ENCODE measurements around the gene GLRA3.
"Not testable (repeated sequence)": the region's sequence is repeated elsewhere in the genome, so short reads cannot be mapped to it uniquely, and the experiment has no call there.

The GLRA3 gene

GRCh38 chr4:174714393-174715211, 114.4 kb downstream of the GLRA3 start:
- DNase-seq (ENCODE audit: low read depth in 3 of 3, low spot score in 1 of 3), result no peak

- no peak for DNase-seq (ENCODE audit: low read depth in 3 of 3, low spot score in 1 of 3)
Observed at GRCh38 chr4:174713821-174714220, 115.2 kb downstream of the GLRA3 start.

- DNase-seq (ENCODE audit: low read depth in 3 of 3, low spot score in 1 of 3), result no peak
Observed at GRCh38 chr4:174713181-174713580, 115.9 kb downstream of the GLRA3 start.

GRCh38 chr4:174709526-174709925, 119.5 kb downstream of the GLRA3 start:
- no peak for DNase-seq (ENCODE audit: low read depth in 3 of 3, low spot score in 1 of 3)

GRCh38 chr4:174708381-174708780, 120.7 kb downstream of the GLRA3 start:
- no peak for DNase-seq (ENCODE audit: low read depth in 3 of 3, low spot score in 1 of 3)

- no peak for DNase-seq (ENCODE audit: low read depth in 3 of 3, low spot score in 1 of 3)
Observed at GRCh38 chr4:174707902-174708301, 121.1 kb downstream of the GLRA3 start.

GRCh38 chr4:174707051-174707676, 121.9 kb downstream of the GLRA3 start:
- no peak for DNase-seq (ENCODE audit: low read depth in 3 of 3, low spot score in 1 of 3)

GRCh38 chr4:174702979-174703478, 126.0 kb downstream of the GLRA3 start:
- no peak for DNase-seq (ENCODE audit: low read depth in 3 of 3, low spot score in 1 of 3)

GRCh38 chr4:174699654-174700053, 129.4 kb downstream of the GLRA3 start:
- DNase-seq (ENCODE audit: low read depth in 3 of 3, low spot score in 1 of 3), result no peak

- DNase-seq (ENCODE audit: low read depth in 3 of 3, low spot score in 1 of 3), result no peak
Observed at GRCh38 chr4:174697896-174698295, 131.2 kb downstream of the GLRA3 start.

- no peak for DNase-seq (ENCODE audit: low read depth in 3 of 3, low spot score in 1 of 3)
Observed at GRCh38 chr4:174697202-174697601, 131.8 kb downstream of the GLRA3 start.

- no peak for DNase-seq (ENCODE audit: low read depth in 3 of 3, low spot score in 1 of 3)
Observed at GRCh38 chr4:174696657-174697056, 132.4 kb downstream of the GLRA3 start.

GRCh38 chr4:174691876-174692275, 137.2 kb downstream of the GLRA3 start:
- DNase-seq (ENCODE audit: low read depth in 3 of 3, low spot score in 1 of 3), result not testable (repeated sequence)

- DNase-seq (ENCODE audit: low read depth in 3 of 3, low spot score in 1 of 3), result no peak
Observed at GRCh38 chr4:174690665-174691064, 138.4 kb downstream of the GLRA3 start.

- DNase-seq (ENCODE audit: low read depth in 3 of 3, low spot score in 1 of 3), result no peak
Observed at GRCh38 chr4:174689618-174690017, 139.4 kb downstream of the GLRA3 start.

GRCh38 chr4:174686826-174687225, 142.2 kb downstream of the GLRA3 start:
- no peak for DNase-seq (ENCODE audit: low read depth in 3 of 3, low spot score in 1 of 3)

GRCh38 chr4:174681723-174682300, 147.2 kb downstream of the GLRA3 start:
- DNase-seq (ENCODE audit: low read depth in 3 of 3, low spot score in 1 of 3), result no peak

- DNase-seq (ENCODE audit: low read depth in 3 of 3, low spot score in 1 of 3), result no peak
Observed at GRCh38 chr4:174674305-174674840, 154.7 kb downstream of the GLRA3 start.

- DNase-seq (ENCODE audit: low read depth in 3 of 3, low spot score in 1 of 3), result no peak
Observed at GRCh38 chr4:174673865-174674264, 155.2 kb downstream of the GLRA3 start.

GRCh38 chr4:174672276-174672675, 156.8 kb downstream of the GLRA3 start:
- no peak for DNase-seq (ENCODE audit: low read depth in 3 of 3, low spot score in 1 of 3)

- no peak for DNase-seq (ENCODE audit: low read depth in 3 of 3, low spot score in 1 of 3)
Observed at GRCh38 chr4:174669270-174669669, 159.8 kb downstream of the GLRA3 start.

- no peak for DNase-seq (ENCODE audit: low read depth in 3 of 3, low spot score in 1 of 3)
Observed at GRCh38 chr4:174665799-174666198, 163.2 kb downstream of the GLRA3 start.
